SHP77 (cell line): Measurements from ENCODE around the gene TSPEAR.
"Not testable (repeated sequence)": the region's sequence is repeated elsewhere in the genome, so short reads cannot be mapped to it uniquely, and the experiment has no call there.

Experiments
- DNase-seq, 2 experiments: peaks; one replicate each; lab custom pipeline; 2025; lab: John Stamatoyannopoulos, UW

TSPEAR gene

GRCh38 chr21:44503006-44503889 lies 208.1 kb downstream of the TSPEAR start:
- not testable (repeated sequence) for DNase-seq

GRCh38 chr21:44502171-44502958 lies 209.0 kb downstream of the TSPEAR start:
- DNase-seq: no peak

- no peak for DNase-seq
These were observed 211.3 kb downstream of the TSPEAR start for GRCh38 chr21:44500111-44500510.

- no peak for DNase-seq
These were observed 211.7 kb downstream of the TSPEAR start for GRCh38 chr21:44499631-44500030.

GRCh38 chr21:44499211-44499560 lies 212.2 kb downstream of the TSPEAR start:
- no peak for DNase-seq

GRCh38 chr21:44498280-44499210 lies 212.8 kb downstream of the TSPEAR start:
- peak; percentile 19 to 26 for DNase-seq

GRCh38 chr21:44497703-44498126 lies 213.7 kb downstream of the TSPEAR start:
- DNase-seq: no peak

- DNase-seq: no peak
These were observed 214.5 kb downstream of the TSPEAR start for GRCh38 chr21:44496564-44497550.

- DNase-seq: no peak
These were observed 215.5 kb downstream of the TSPEAR start for GRCh38 chr21:44495611-44496563.

- no peak for DNase-seq
These were observed 216.4 kb downstream of the TSPEAR start for GRCh38 chr21:44494956-44495355.

- DNase-seq: no peak
These were observed 217.0 kb downstream of the TSPEAR start for GRCh38 chr21:44494418-44494817.

GRCh38 chr21:44492567-44493385 lies 218.6 kb downstream of the TSPEAR start:
- DNase-seq: no peak

- DNase-seq: no peak
These were observed 220.6 kb downstream of the TSPEAR start for GRCh38 chr21:44490816-44491215.

GRCh38 chr21:44490405-44490804 lies 221.0 kb downstream of the TSPEAR start:
- DNase-seq: no peak

- no peak for DNase-seq
These were observed 221.4 kb downstream of the TSPEAR start for GRCh38 chr21:44489962-44490361.

- DNase-seq: peak in 1 of 2 experiments; percentile 18
These were observed 223.5 kb downstream of the TSPEAR start for GRCh38 chr21:44487831-44488230.

- no peak for DNase-seq
These were observed 225.1 kb downstream of the TSPEAR start for GRCh38 chr21:44486302-44486701.

- DNase-seq: no peak
These were observed 225.6 kb downstream of the TSPEAR start for GRCh38 chr21:44485796-44486195.
